Activated naive CD4-positive, alpha-beta T cell treated with anti-CD3 and anti-CD28 coated beads, Interleukin-2, amount 50 U/mL, for 72 hours (primary cell): Measurements from ENCODE around the gene CBFB. TPM values are rescaled to one million over a fixed set of nuclear protein-coding genes. Genes with fewer than 3 reads are reported as not detected.
A peak's percentile ranks its signal among the peaks of the same experiment; 100 is the strongest.
"Not testable (repeated sequence)": the region's sequence is repeated elsewhere in the genome, so short reads cannot be mapped to it uniquely, and the experiment has no call there.

Experiments used
- ATAC-seq, 2 donors: fragments of 150-1000 bp; cut with Tn5 transposase; 2 replicates each; pipeline ENCODE4 v1.10.0; 2021; ENCODE audit warnings: mild to moderate bottlenecking in 2 of 2, moderate library complexity in 2 of 2
- DNase-seq, 2 donors: peaks; one replicate each; pipeline ENCODE4 v3.0.0; 2021 to 2022; ENCODE audit warnings: low spot score in 2 of 2
- H3K27ac Mint-ChIP-seq, 2 donors: one replicate each; pipeline ENCODE4 v1.8.0; 2022; ENCODE audit warnings: mild to moderate bottlenecking in 2 of 2, mixed read lengths in 2 of 2
- H3K36me3 Mint-ChIP-seq, 2 donors: one replicate each; pipeline ENCODE4 v1.8.0; 2022; ENCODE audit warnings: mixed read lengths in 2 of 2
- H3K9me3 Mint-ChIP-seq, 2 donors: one replicate each; pipeline ENCODE4 v1.8.0; 2022; ENCODE audit warnings: mixed read lengths in 2 of 2
- total RNA-seq, 2 donors: library from RNA; stranded (reverse); gene quantifications; one replicate each; pipeline ENCODE4 v1.2.3, GENCODE V29; 2022

Gene CBFB
- total RNA-seq, 2 donors from 2014 or later = 119 to 124 TPM

DNA sequence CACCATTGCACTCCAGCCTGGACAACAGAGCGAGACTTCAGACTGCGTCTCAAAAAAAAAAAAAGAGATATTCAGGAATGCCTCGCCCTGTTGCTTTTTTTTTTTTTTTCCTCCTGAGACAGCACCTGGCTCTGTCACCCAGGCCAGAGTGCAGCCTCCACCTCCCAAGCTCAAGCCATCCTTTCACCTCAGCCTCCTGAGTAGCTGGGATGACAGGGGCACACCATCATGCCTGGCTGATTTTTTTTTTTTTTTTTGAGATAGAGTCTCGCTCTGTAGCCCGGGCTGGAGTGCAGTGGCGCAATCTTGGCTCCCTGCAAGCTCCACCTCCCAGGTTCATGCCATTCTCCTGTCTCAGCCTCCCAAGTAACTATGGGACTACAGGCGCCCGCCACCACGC lies 88.8 kb downstream of the CBFB start:
- Mint-ChIP-seq H3K9me3 (no peaks in the 10 kb centered on the region), H3K27ac (no peak overlapping the region), H3K36me3 (no peaks in the 10 kb centered on the region)
- DNase-seq = peak in 1 of 2 donors; percentile 6
- no peak for ATAC-seq

DNA sequence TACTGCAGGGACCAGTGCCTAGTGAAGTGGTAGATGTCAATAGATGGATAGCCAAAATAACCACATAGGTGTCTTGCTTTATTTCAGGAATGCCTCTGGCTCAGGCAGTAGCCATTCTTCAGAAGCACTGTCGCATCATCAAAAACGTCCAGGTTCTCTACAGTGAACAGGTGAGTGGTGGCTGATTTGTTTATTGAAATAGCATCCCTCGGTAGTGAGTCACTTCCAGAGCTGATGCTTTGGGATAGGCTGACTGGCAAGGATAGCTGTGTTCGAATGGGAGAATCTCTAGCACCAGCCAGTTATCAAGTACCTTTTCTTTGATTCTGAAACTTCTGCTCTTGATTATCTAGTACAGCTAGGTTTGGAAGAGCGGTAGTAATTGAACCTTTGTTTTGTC lies 91.1 kb downstream of the CBFB start:
- DNase-seq (no peak), ATAC-seq (no peak)
- Mint-ChIP-seq H3K9me3 (no peaks in the 10 kb centered on the region), H3K36me3 (no peaks in the 10 kb centered on the region), H3K27ac (no peak overlapping the region)

DNA sequence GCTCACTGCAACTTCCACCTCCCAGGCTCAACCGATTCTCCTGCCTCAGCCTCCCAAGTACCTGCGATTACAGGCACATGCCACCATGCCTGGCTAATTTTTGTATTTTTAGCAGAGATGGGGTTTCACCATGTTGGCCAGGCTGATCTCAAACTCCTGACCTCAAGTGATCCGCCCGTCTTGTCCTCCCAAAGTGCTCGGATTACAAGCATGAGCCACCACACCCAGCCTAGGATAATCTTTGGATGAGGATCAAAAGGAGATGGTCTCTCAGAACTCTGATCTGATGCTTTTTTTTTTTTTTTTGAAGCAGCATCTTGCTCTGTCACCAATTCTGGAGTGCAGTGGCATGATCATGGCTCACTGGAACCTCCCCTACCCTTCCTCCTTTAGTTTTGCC lies 93.8 kb downstream of the CBFB start:
- DNase-seq, H3K9me3 Mint-ChIP-seq, H3K36me3 Mint-ChIP-seq, ATAC-seq: not testable (repeated sequence)
- H3K27ac Mint-ChIP-seq = peak overlapping the region in 1 of 2 donors; percentile 29

DNA sequence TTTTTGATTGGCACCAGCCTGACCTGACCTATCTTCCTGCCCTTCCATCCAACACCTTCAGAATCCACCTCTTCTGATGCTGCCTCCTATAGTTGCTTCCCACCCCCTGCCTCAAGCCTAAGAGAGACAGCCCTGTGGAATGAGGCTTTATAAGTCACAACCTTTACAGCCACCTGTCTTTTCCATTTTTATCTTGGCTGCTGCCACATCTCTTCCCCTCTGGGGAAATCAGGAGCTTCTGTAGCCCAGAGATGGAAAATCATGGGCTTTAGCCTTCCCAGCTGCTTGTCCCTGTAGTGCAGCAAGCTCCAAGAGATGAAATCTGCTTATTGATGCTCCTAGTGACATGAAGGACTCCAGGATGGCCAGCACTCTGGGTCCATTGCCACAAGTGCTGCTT lies 99.5 kb downstream of the CBFB start:
- DNase-seq (no peak), ATAC-seq (no peak)
- H3K27ac Mint-ChIP-seq = no peak overlapping the region
- peaks cover 6 to 9% of the 10 kb centered on the region in 2 donors for H3K36me3 Mint-ChIP-seq
- no peaks in the 10 kb centered on the region for H3K9me3 Mint-ChIP-seq

- Mint-ChIP-seq H3K9me3 (no peaks in the 10 kb centered on the region), H3K36me3 (peaks cover 6 to 9% of the 10 kb centered on the region in 2 donors), H3K27ac (no peak overlapping the region)
- DNase-seq = no peak
- ATAC-seq = no peak
These were observed 99.9 kb downstream of the CBFB start for GRCh38 chr16:67128887-67129286.

GRCh38 chr16:67129422-67129821 lies 100.5 kb downstream of the CBFB start:
- Mint-ChIP-seq H3K27ac (no peak overlapping the region), H3K36me3 (peaks cover 6 to 9% of the 10 kb centered on the region in 2 donors), H3K9me3 (no peaks in the 10 kb centered on the region)
- ATAC-seq = no peak
- DNase-seq = no peak

GRCh38 chr16:67137605-67138004 lies 108.7 kb downstream of the CBFB start:
- ATAC-seq = no peak
- H3K27ac Mint-ChIP-seq = peak overlapping the region in 1 of 2 donors; percentile 12
- DNase-seq = no peak
- H3K36me3 Mint-ChIP-seq = peaks cover 12 to 13% of the 10 kb centered on the region in 2 donors
- no peaks in the 10 kb centered on the region for H3K9me3 Mint-ChIP-seq

GRCh38 chr16:67141391-67141790 lies 112.4 kb downstream of the CBFB start:
- Mint-ChIP-seq H3K36me3 (peaks cover 12 to 26% of the 10 kb centered on the region in 2 donors), H3K27ac (no peak overlapping the region), H3K9me3 (no peaks in the 10 kb centered on the region)
- DNase-seq (no peak), ATAC-seq (no peak)

DNA sequence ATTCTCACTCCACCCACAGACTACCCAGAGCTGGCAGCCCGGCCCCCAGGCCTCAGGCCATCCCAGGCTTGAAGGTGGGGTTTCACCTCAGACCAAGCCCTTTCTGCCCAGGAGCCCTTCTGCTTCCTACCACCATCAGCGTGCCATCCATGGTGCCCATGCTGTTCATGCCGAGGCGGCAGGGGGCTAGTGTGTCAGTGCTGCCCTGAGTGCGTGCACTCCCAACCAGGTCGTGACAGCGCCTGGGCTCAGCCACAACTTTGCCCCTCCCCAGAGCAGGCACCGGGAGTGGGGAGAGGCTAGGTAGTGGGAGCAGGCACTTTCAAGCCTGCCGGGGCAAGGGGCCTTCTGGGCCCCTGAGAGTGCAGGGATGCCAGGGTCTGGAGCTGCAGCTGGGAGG lies 113.4 kb downstream of the CBFB start:
- Mint-ChIP-seq H3K9me3 (no peaks in the 10 kb centered on the region), H3K36me3 (peaks cover 12 to 27% of the 10 kb centered on the region in 2 donors), H3K27ac (peak overlapping the region in 1 of 2 donors; percentile 33)
- DNase-seq (no peak), ATAC-seq (no peak)

- no peak for DNase-seq
- ATAC-seq = no peak
- Mint-ChIP-seq H3K9me3 (no peaks in the 10 kb centered on the region), H3K27ac (peak overlapping the region in 1 of 2 donors; percentile 30), H3K36me3 (peaks cover 29 to 45% of the 10 kb centered on the region in 2 donors)
These were observed 116.0 kb downstream of the CBFB start for GRCh38 chr16:67144943-67145342.

DNA sequence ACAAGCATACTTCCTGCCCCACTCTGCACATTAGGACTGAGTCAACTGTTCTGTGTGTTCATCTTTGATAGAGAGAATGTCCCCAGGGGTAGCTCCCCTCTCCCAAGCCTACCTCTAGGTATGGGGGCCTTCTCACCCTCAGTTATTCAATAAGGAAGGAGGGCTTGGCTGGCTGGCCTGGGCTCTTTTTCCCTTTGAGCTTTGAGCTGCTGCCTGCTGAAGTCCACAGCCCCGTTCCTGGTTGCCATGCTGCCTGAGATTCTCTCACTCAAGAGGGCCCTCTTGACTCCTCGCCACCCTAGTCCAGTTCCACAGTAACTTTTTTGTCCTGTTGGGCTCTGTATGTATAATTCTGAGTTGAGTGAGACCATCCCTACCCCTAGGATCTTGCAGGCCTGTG lies 116.8 kb downstream of the CBFB start:
- Mint-ChIP-seq H3K9me3 (no peaks in the 10 kb centered on the region), H3K36me3 (peaks cover 23 to 37% of the 10 kb centered on the region in 2 donors), H3K27ac (peak overlapping the region in 1 of 2 donors; percentile 45)
- ATAC-seq (no peak), DNase-seq (no peak)

- no peak for ATAC-seq
- Mint-ChIP-seq H3K9me3 (no peaks in the 10 kb centered on the region), H3K36me3 (peaks cover 18 to 32% of the 10 kb centered on the region in 2 donors), H3K27ac (peak overlapping the region; percentile 45 to 47)
- DNase-seq = no peak
These were observed 117.8 kb downstream of the CBFB start for GRCh38 chr16:67146523-67147357.

- Mint-ChIP-seq H3K9me3 (no peaks in the 10 kb centered on the region), H3K36me3 (peaks cover 18 to 32% of the 10 kb centered on the region in 2 donors), H3K27ac (no peak overlapping the region)
- DNase-seq = no peak
- ATAC-seq = no peak
These were observed 118.6 kb downstream of the CBFB start for GRCh38 chr16:67147437-67148140.

DNA sequence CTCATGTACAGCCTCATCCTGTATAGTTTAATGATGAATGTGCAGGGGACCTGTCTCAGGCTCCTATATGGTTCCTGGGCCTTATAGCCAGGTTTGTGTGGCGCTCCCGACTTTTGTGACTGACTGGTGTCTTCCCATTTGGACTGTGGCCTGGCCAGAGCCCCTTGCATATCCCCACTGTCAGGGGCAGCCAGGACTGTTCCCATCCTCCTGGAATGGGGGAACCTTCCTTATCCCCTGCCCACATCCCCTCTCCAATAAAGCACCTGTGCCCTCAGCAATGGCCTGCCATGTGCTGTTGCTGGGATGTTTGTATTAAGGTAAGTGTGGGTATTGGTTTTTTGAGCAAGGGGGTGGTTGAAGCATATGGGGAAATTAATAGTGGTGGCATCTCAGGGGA lies 119.3 kb downstream of the CBFB start:
- Mint-ChIP-seq H3K27ac (peak overlapping the region in 1 of 2 donors; percentile 62), H3K9me3 (no peaks in the 10 kb centered on the region), H3K36me3 (peaks cover 18 to 32% of the 10 kb centered on the region in 2 donors)
- DNase-seq (no peak), ATAC-seq (no peak)

- peaks cover 18 to 32% of the 10 kb centered on the region in 2 donors for H3K36me3 Mint-ChIP-seq
- H3K9me3 Mint-ChIP-seq = no peaks in the 10 kb centered on the region
- H3K27ac Mint-ChIP-seq = peak overlapping the region in 1 of 2 donors; percentile 29
- DNase-seq = no peak
- no peak for ATAC-seq
These were observed 119.8 kb downstream of the CBFB start for GRCh38 chr16:67148656-67149275.

- DNase-seq (no peak), ATAC-seq (no peak)
- peak overlapping the region in 1 of 2 donors; percentile 29 for H3K27ac Mint-ChIP-seq
- no peaks in the 10 kb centered on the region for H3K9me3 Mint-ChIP-seq
- H3K36me3 Mint-ChIP-seq = peaks cover 18 to 31% of the 10 kb centered on the region in 2 donors
These were observed 120.5 kb downstream of the CBFB start for GRCh38 chr16:67149276-67150046.
